ENCODE results near the gene ELMO1.

ELMO1 gene

GRCh38 chr7:37379546-37380277 lies 69.0 kb downstream of the ELMO1 start:
- H3K4me3 ChIP-seq = no peak overlapping the region
- DNase-seq (ENCODE audit: low spot score) = no peak
- H3K27ac ChIP-seq = no peak overlapping the region
- TF ChIP-seq CTCF (IDR thresholded peaks at IDR 0.05) = no peak

GRCh38 chr7:37377231-37377630 lies 71.4 kb downstream of the ELMO1 start:
- no peak overlapping the region for H3K4me3 ChIP-seq
- no peak overlapping the region for H3K27ac ChIP-seq
- TF ChIP-seq CTCF (IDR thresholded peaks at IDR 0.05) = no peak
- DNase-seq (ENCODE audit: low spot score) = no peak

- DNase-seq (ENCODE audit: low spot score) = no peak
- H3K4me3 ChIP-seq = no peak overlapping the region
- no peak overlapping the region for H3K27ac ChIP-seq
- no peak for TF ChIP-seq CTCF (IDR thresholded peaks at IDR 0.05)
Measured at GRCh38 chr7:37376386-37376785, 72.3 kb downstream of the ELMO1 start.

- no peak for DNase-seq (ENCODE audit: low spot score)
- no peak overlapping the region for H3K4me3 ChIP-seq
- no peak overlapping the region for H3K27ac ChIP-seq
- no peak for TF ChIP-seq CTCF (IDR thresholded peaks at IDR 0.05)
Measured at GRCh38 chr7:37372750-37373149, 75.9 kb downstream of the ELMO1 start.

- no peak overlapping the region for H3K27ac ChIP-seq
- TF ChIP-seq CTCF (IDR thresholded peaks at IDR 0.05) = no peak
- DNase-seq (ENCODE audit: low spot score) = no peak
- H3K4me3 ChIP-seq = no peak overlapping the region
Measured at GRCh38 chr7:37371755-37372154, 76.9 kb downstream of the ELMO1 start.

GRCh38 chr7:37369906-37370305 lies 78.8 kb downstream of the ELMO1 start:
- no peak overlapping the region for H3K27ac ChIP-seq
- DNase-seq (ENCODE audit: low spot score) = no peak

More at GRCh38 chr7:37369906-37370305, 78.8 kb downstream of the ELMO1 start:
- no peak for TF ChIP-seq CTCF (IDR thresholded peaks at IDR 0.05)
- no peak overlapping the region for H3K4me3 ChIP-seq
